Measurements from ENCODE around the gene FTCD. TPM values are rescaled to one million over a fixed set of nuclear protein-coding genes. Genes with fewer than 3 reads are reported as not detected.

FTCD gene
- total and polyA plus RNA-seq, 2 donors (not counting 3 experiments of a cell fraction or from before 2014, with no cell fraction given) = 0.06 to 1.2 TPM

- Histone ChIP-seq H3K9me3 (replicated peaks; ENCODE audit: control insufficient read depth, insufficient read depth, low read length) (no peaks in the 10 kb centered on the region), H3K27ac (ENCODE audit: insufficient read depth, low read depth, low read length) (no peak overlapping the region), H3K4me3 (replicated peaks in 1 of 3; ENCODE audit: insufficient read depth in 1 of 3, low read depth in 1 of 3, low read length in 3 of 3) (no peak overlapping the region), H2AFZ (ENCODE audit: low read depth, low read length) (no peak overlapping the region), H3K9me1 (replicated peaks; ENCODE audit: control insufficient read depth, extremely low read depth, insufficient read depth, low read length) (no peaks in the 10 kb centered on the region), H3K9ac (replicated peaks; ENCODE audit: extremely low read depth, insufficient read depth, low read length) (no peak overlapping the region), H3K4me1 (ENCODE audit: control insufficient read depth, extremely low read depth, insufficient read depth, low read length) (no peaks in the 10 kb centered on the region), H3K27me3 (ENCODE audit: control insufficient read depth in 2 of 2, insufficient read depth in 2 of 2, low read length in 2 of 2) (no peaks in the 10 kb centered on the region), H3K36me3 (ENCODE audit: control insufficient read depth in 2 of 2, extremely low read depth in 1 of 2, insufficient read depth in 2 of 2, low read length in 2 of 2) (no peaks in the 10 kb centered on the region), H3K4me2 (ENCODE audit: insufficient read depth, low read length) (no peak overlapping the region), H4K20me1 (replicated peaks; ENCODE audit: control insufficient read depth, extremely low read depth, insufficient read depth, low read length) (no peaks in the 10 kb centered on the region), H3K79me2 (ENCODE audit: control insufficient read depth, insufficient read depth, low read length) (no peaks in the 10 kb centered on the region)
- FAIRE-seq (no peak), DNase-seq (ENCODE audit: low read depth, low spot score) (no peak)
- intact Hi-C loops (cut with micrococcal nuclease) = no loop called here
- dilution Hi-C loops (cut with MboI; ENCODE audit: extremely low pct_ligation_motif_present, low sequenced_read_pairs) = no loop called here
- CTCF ChIA-PET = interaction anchor here (0.9 to 1.3 kb wide), 2 partner anchors 22 to 43 kb away, joined by 3 read pairs; no protein-coding TSS in a partner anchor
- no TSS peak for BruUV-seq (replicated peaks)
- TF ChIP-seq POLR2A (IDR thresholded peaks at IDR 0.05; ENCODE audit: low read depth, low read length) = no peak
- no peak for TF ChIP-seq CTCF (IDR thresholded peaks at IDR 0.05; ENCODE audit: extremely low read depth in 1 of 2, insufficient read depth in 1 of 2, low read depth in 1 of 2, low read length in 2 of 2)
- TF ChIP-seq GATA2 (IDR thresholded peaks at IDR 0.05; ENCODE audit: insufficient read depth, insufficient read length, low read depth, low read length) = no peak
- TF ChIP-seq MAX (IDR thresholded peaks at IDR 0.05; ENCODE audit: insufficient read depth, insufficient read length) = no peak
- no peak for TF ChIP-seq JUN (IDR thresholded peaks at IDR 0.05; ENCODE audit: borderline replicate concordance, insufficient read depth, insufficient read length, low read depth)
- TF ChIP-seq POLR2AphosphoS5 (IDR thresholded peaks at IDR 0.05; ENCODE audit: insufficient read depth, low read depth, low read length) = no peak
- TF ChIP-seq EZH2 (IDR thresholded peaks at IDR 0.05; ENCODE audit: borderline replicate concordance, low read depth, low read length, severe bottlenecking) = no peak
- TF ChIP-seq FOS (IDR thresholded peaks at IDR 0.05; ENCODE audit: borderline replicate concordance, insufficient read depth, low read length) = no peak
- POLR2A ChIA-PET = no interaction called here
Observed at GRCh38 chr21:46165098-46165497, 9.7 kb upstream of the FTCD start.

All from endothelial cell of umbilical vein (primary cell).